Naive thymus-derived CD4-positive, alpha-beta T cell (primary cell): ENCODE measurements around the gene SV2C. TPM values are rescaled to one million over a fixed set of nuclear protein-coding genes. Genes with fewer than 3 reads are reported as not detected.
"Not testable (repeated sequence)": the region's sequence is repeated elsewhere in the genome, so short reads cannot be mapped to it uniquely, and the experiment has no call there.

Source experiments
- ATAC-seq: fragments of 150-1000 bp; cut with Tn5 transposase; 2 replicates; pipeline ENCODE4 v1.10.0; 2021; ENCODE audit warnings: mild to moderate bottlenecking, moderate library complexity
- CTCF ChIA-PET: fragments of 350-600 bp; sonication (Branson Sonifier 250); formaldehyde crosslinking; loops from one replicate; lab custom pipeline; 2021; ENCODE audit warnings: antibody characterized with exemption; lab: Charles Lee
- POLR2A ChIA-PET: fragments of 350-600 bp; sonication (Branson Sonifier 250); formaldehyde crosslinking; loops from one replicate; lab custom pipeline; 2021; ENCODE audit warnings: antibody characterized with exemption, inconsistent platforms; lab: Charles Lee
- DNase-seq, 9 donors: peaks; one replicate each; pipeline versions ENCODE4 v3.0.0 to v3.0.0-alpha.2; 2020 to 2022; ENCODE audit warnings: mixed read lengths in 1 of 9
- H3K27ac ChIP-seq: one replicate; pipeline ENCODE4 v1.7.0; 2013; ENCODE audit warnings: mild to moderate bottlenecking, low read depth, low read length, moderate library complexity
- H3K27me3 ChIP-seq, 2 donors: one replicate each; pipeline ENCODE4 v1.7.0; 2013; ENCODE audit warnings: low read length in 2 of 2, mild to moderate bottlenecking in 2 of 2, moderate library complexity in 2 of 2; ENCODE audit not compliant: control insufficient read depth in 2 of 2, insufficient read depth in 2 of 2
- H3K36me3 ChIP-seq, 3 experiments: 1 replicate in 2 of 3; 2 replicates in 1 of 3; pipeline ENCODE4 v1.7.0; 2013; ENCODE audit warnings: low read length in 3 of 3, mild to moderate bottlenecking in 3 of 3, moderate library complexity in 1 of 3; ENCODE audit not compliant: insufficient read depth in 3 of 3, control insufficient read depth in 2 of 3
- H3K4me1 ChIP-seq, 2 donors: one replicate each; pipeline ENCODE4 v1.7.0; 2013; ENCODE audit warnings: low read length in 2 of 2, mild to moderate bottlenecking in 2 of 2, moderate library complexity in 1 of 2; ENCODE audit not compliant: control insufficient read depth in 2 of 2, insufficient read depth in 2 of 2
- H3K4me3 ChIP-seq: 2 replicates; pipeline ENCODE4 v1.7.0; 2013; ENCODE audit warnings: mild to moderate bottlenecking, low read length
- H3K9me3 ChIP-seq, 3 experiments: 1 replicate in 2 of 3; 2 replicates in 1 of 3; pipeline ENCODE4 v1.7.0; 2013; ENCODE audit warnings: low read length in 3 of 3; ENCODE audit not compliant: control insufficient read depth in 2 of 3
- H3K27ac Mint-ChIP-seq, 9 donors: one replicate each; pipeline ENCODE4 v1.8.0; 2020 to 2022; ENCODE audit warnings: mixed read lengths in 9 of 9, mild to moderate bottlenecking in 8 of 9, moderate library complexity in 5 of 9, inconsistent platforms in 2 of 9
- H3K27me3 Mint-ChIP-seq, 5 donors: one replicate each; pipeline ENCODE4 v1.8.0; 2021 to 2022; ENCODE audit warnings: mixed read lengths in 5 of 5, mild to moderate bottlenecking in 1 of 5
- H3K36me3 Mint-ChIP-seq, 5 donors: one replicate each; pipeline ENCODE4 v1.8.0; 2020 to 2022; ENCODE audit warnings: mixed read lengths in 5 of 5, mild to moderate bottlenecking in 3 of 5, inconsistent platforms in 1 of 5
- H3K4me1 Mint-ChIP-seq, 7 donors: one replicate each; pipeline ENCODE4 v1.8.0; 2020 to 2022; ENCODE audit warnings: mixed read lengths in 7 of 7, mild to moderate bottlenecking in 3 of 7, inconsistent platforms in 1 of 7
- H3K4me3 Mint-ChIP-seq, 10 donors: one replicate each; pipeline ENCODE4 v1.8.0; 2020 to 2022; ENCODE audit warnings: mild to moderate bottlenecking in 10 of 10, mixed read lengths in 10 of 10, moderate library complexity in 6 of 10, inconsistent platforms in 2 of 10
- H3K9me3 Mint-ChIP-seq, 11 donors: one replicate each; pipeline ENCODE4 v1.8.0; 2020 to 2022; ENCODE audit warnings: mixed read lengths in 11 of 11, mild to moderate bottlenecking in 4 of 11, inconsistent platforms in 1 of 11, moderate library complexity in 1 of 11
- intact Hi-C, 2 donors: fragments of 100-400 bp; cut with micrococcal nuclease; formaldehyde crosslinking; loops; one replicate each; pipeline ENCODE4 v1.15.1; 2023
- polyA plus RNA-seq, 2 donors: library from polyadenylated mRNA; unstranded; fragments of 300-500 nt; fragmentation: Illumina TruSeq; gene quantifications; one replicate each; pipeline ENCODE4 v1.2.3, GENCODE V29; 2021
- total RNA-seq, 6 experiments: library from RNA in 5 of 6; stranded (reverse) in 5 of 6; gene quantifications; 1 replicate in 5 of 6; 2 replicates in 1 of 6; pipeline ENCODE4 v1.2.3 and lab custom pipeline; 2021 to 2026

Gene SV2C
- total and polyA plus RNA-seq, 7 experiments from 2014 or later, result not detected

DNA sequence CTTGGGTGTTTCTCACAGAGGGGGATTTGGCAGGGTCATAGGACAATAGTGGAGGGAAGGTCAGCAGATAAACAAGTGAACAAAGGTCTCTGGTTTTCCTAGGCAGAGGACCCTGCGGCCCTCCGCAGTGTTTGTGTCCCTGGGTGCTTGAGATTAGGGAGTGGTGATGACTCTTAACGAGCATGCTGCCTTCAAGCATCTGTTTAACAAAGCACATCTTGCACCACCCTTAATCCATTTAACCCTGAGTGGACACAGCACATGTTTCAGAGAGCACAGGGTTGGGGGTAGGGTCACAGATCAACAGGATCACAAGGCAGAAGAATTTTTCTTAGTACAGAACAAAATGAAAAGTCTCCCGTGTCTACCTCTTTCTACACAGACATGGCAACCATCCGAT, 252.3 kb downstream of the SV2C start:
- not testable (repeated sequence) for H3K27me3 ChIP-seq, H3K36me3 Mint-ChIP-seq, H3K4me3 Mint-ChIP-seq

DNA sequence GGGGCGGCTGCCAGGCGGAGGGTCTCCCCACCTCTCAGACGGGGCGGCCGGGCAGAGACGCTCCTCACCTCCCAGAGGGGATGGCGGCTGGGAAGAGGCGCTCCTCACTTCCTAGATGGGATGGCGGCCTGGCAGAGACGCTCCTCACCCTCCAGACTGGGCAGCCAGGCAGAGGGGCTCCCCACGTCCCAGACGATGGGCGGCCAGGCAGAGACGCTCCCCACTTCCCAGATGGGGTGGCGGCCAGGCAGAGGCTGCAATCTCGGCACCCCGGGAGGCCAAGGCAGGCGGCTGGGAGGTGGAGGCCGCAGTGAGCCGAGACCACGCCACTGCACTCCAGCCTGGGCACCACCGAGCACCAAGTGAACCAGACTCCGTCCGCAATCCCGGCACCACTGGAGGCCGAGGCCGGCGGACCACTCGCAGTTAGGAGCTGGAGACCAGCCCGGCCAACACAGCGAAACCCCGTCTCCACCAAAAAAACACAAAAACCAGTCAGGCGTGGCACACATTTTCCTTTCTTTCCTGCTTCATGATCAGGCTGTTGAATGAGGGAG, 253.1 kb downstream of the SV2C start:
- H3K9me3 Mint-ChIP-seq, H3K27ac ChIP-seq, H3K27me3 Mint-ChIP-seq, POLR2A ChIA-PET, H3K36me3 ChIP-seq, H3K27me3 ChIP-seq, H3K9me3 ChIP-seq, H3K4me3 Mint-ChIP-seq, DNase-seq, H3K4me3 ChIP-seq, ATAC-seq, CTCF ChIA-PET, H3K36me3 Mint-ChIP-seq: not testable (repeated sequence)
- Mint-ChIP-seq H3K4me1 (peaks cover 24 to 38% (median 32%) of the 10 kb centered on the region in 7 donors), H3K27ac (peak overlapping the region in 1 of 9 donors; percentile 25)
- intact Hi-C loops, result loop anchor here (5.0 to 10.0 kb wide), 3 partner anchors 136 to 438 kb away; no protein-coding TSS in a partner anchor
- peaks cover 15 to 26% of the 10 kb centered on the region in 2 donors for H3K4me1 ChIP-seq

More for the DNA sequence above, 252.3 kb downstream of the SV2C start:
- H3K4me1 ChIP-seq, result peaks cover 20 to 33% of the 10 kb centered on the region in 2 donors
- H3K4me3 ChIP-seq, H3K27me3 Mint-ChIP-seq, ATAC-seq, H3K27ac Mint-ChIP-seq, H3K27ac ChIP-seq, DNase-seq, H3K36me3 ChIP-seq, H3K9me3 ChIP-seq, H3K9me3 Mint-ChIP-seq, CTCF ChIA-PET: not testable (repeated sequence)
- POLR2A ChIA-PET, result interaction anchor here (1.2 kb wide), 1 partner anchor 9 kb away, joined by 6 read pairs; no protein-coding TSS in a partner anchor
- H3K4me1 Mint-ChIP-seq, result peaks cover 30 to 43% (median 40%) of the 10 kb centered on the region in 7 donors
- intact Hi-C loops, result loop anchor here (5.0 to 10.0 kb wide), 3 partner anchors 137 to 439 kb away; no protein-coding TSS in a partner anchor

DNA sequence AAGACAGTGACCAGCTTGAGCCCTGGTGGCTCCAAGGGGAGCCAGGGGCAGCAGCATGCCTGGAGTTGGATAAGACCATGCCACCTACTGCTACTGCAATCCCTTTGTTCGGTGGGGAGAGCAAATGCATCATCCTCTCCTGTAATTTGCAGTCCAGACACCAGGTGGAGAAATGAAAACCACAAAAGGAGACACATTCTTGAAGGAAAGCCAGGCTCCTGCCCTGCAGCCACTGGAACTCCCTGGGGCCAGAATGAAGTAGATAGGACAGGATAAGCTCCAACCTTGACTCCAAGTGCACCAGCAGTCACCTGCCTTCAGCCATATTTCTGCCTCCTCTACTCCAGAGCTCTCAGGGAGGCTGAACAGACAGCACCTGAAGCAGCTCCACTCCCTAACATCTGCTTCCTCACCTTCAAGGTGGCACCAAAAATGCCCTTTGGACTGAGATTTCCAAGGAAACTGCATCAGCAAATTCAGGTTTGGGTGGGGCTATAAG, 254.8 kb downstream of the SV2C start:
- Histone ChIP-seq H3K27ac (no peak overlapping the region), H3K9me3 (no peaks in the 10 kb centered on the region), H3K4me1 (peaks cover 8 to 15% of the 10 kb centered on the region in 2 donors), H3K27me3 (no peaks in the 10 kb centered on the region), H3K4me3 (no peak overlapping the region), H3K36me3 (no peaks in the 10 kb centered on the region)
- intact Hi-C loops, result loop anchor here (1.0 to 10.0 kb wide), 8 partner anchors 9 to 437 kb away; no protein-coding TSS in a partner anchor
- H3K27ac Mint-ChIP-seq, result peak overlapping the region in 4 of 9 donors; percentile 10 to 40 (median 22)
- ChIA-PET CTCF (interaction anchor here (0.8 to 1.8 kb wide), 9 partner anchors 8 to 209 kb away, joined by 3 to 7 read pairs (median 5); no protein-coding TSS in a partner anchor), POLR2A (interaction anchor here (0.6 to 1.2 kb wide), 2 partner anchors 64 to 65 kb away, joined by 3 to 5 read pairs; no protein-coding TSS in a partner anchor)
- H3K9me3 Mint-ChIP-seq, result no peaks in the 10 kb centered on the region
- ATAC-seq (peak; percentile 78), DNase-seq (peak in 7 of 9 donors; percentile 44 to 63 (median 55))
- peaks cover 19 to 35% (median 26%) of the 10 kb centered on the region in 7 donors for H3K4me1 Mint-ChIP-seq
- no peaks in the 10 kb centered on the region for H3K27me3 Mint-ChIP-seq
- no peak overlapping the region for H3K4me3 Mint-ChIP-seq
- H3K36me3 Mint-ChIP-seq, result peaks cover 0 to 3% (median 0%) of the 10 kb centered on the region in 5 donors

DNA sequence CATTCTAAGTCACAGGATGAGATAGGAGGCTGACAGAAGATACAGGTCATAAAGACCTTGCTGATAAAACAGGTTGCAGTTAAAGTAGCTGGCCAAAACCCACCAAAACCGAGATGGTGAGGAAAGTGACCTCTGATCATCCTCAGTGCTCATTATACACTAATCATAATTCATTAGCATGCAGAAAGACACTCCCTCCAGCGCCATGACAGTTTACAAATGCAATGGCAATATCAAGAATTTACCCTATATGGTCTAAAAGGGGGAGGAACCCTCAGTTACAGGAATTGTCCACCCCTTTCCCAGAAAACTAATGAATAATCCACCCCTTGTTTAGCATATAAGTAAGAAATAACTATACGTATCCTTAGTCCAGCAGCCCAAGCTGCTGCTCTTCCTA, 256.7 kb downstream of the SV2C start:
- ChIA-PET CTCF (interaction anchor here (3.0 kb wide), 1 partner anchor 204 kb away, joined by 9 read pairs; no protein-coding TSS in a partner anchor), POLR2A (interaction anchor here (1.0 kb wide), 1 partner anchor 14 kb away, joined by 3 read pairs; no protein-coding TSS in a partner anchor)
- H3K9me3 ChIP-seq, result no peaks in the 10 kb centered on the region
- Mint-ChIP-seq H3K36me3 (peaks cover 0 to 2% (median 0%) of the 10 kb centered on the region in 5 donors), H3K4me1 (peaks cover 11 to 32% (median 22%) of the 10 kb centered on the region in 7 donors), H3K4me3 (no peak overlapping the region), H3K27ac (no peak overlapping the region), H3K9me3 (no peaks in the 10 kb centered on the region), H3K27me3 (no peaks in the 10 kb centered on the region)
- no peak overlapping the region for H3K27ac ChIP-seq
- intact Hi-C loops, result loop anchor here (5.0 to 10.0 kb wide), 3 partner anchors 132 to 435 kb away; no protein-coding TSS in a partner anchor
- ATAC-seq, result no peak
- peaks cover 8 to 15% of the 10 kb centered on the region in 2 donors for H3K4me1 ChIP-seq
- no peak overlapping the region for H3K4me3 ChIP-seq
- no peak for DNase-seq
- H3K36me3 ChIP-seq, result no peaks in the 10 kb centered on the region
- no peaks in the 10 kb centered on the region for H3K27me3 ChIP-seq

DNA sequence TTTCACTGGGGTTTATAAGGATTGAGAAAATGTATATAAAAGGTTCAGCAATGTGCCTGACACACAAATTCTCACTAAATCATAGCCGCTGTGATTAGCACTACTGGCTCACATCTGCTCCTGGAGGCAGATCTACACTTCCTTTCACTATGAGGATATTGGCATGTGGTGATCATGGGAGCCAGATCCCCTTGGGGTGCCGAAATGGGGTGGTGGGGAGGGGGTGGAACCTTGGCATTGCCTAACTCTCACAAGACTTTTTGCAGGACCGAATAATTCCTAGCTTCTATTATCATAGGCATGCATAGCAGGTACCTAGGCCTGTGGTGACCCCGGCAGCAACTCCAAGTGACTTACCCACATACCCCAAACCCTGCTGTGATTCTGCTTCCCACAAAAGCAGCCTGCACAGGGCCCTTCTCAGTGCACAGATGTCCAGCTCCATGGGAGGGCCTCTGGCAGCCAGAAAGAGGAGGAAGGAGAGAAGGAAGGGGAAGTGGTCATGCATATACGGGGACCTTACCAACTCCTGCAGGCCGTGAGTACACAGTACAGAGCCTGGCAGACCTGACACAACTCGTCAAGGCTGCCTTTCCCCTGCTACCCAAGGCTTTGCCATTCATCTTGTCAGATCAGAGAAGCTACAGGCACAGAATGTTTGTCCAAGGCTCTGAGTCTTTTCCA, 258.6 kb downstream of the SV2C start:
- Mint-ChIP-seq H3K27me3 (no peaks in the 10 kb centered on the region), H3K27ac (peak overlapping the region in 3 of 9 donors; percentile 28 to 73 (median 41)), H3K4me1 (peaks cover 11 to 37% (median 22%) of the 10 kb centered on the region in 7 donors), H3K9me3 (no peaks in the 10 kb centered on the region), H3K36me3 (no peaks in the 10 kb centered on the region), H3K4me3 (no peak overlapping the region)
- no peak for DNase-seq
- no peaks in the 10 kb centered on the region for H3K9me3 ChIP-seq
- ChIA-PET CTCF (interaction anchor here (3.0 kb wide), 1 partner anchor 202 kb away, joined by 9 read pairs; no protein-coding TSS in a partner anchor), POLR2A (interaction anchor here (0.7 to 2.1 kb wide), 4 partner anchors 10 to 204 kb away, joined by 3 to 5 read pairs (median 4); no protein-coding TSS in a partner anchor)
- peak; percentile 70 for ATAC-seq
- no peak overlapping the region for H3K27ac ChIP-seq
- intact Hi-C loops, result no loop called here
- no peak overlapping the region for H3K4me3 ChIP-seq
- no peaks in the 10 kb centered on the region for H3K36me3 ChIP-seq
- no peaks in the 10 kb centered on the region for H3K27me3 ChIP-seq
- peaks cover 8 to 15% of the 10 kb centered on the region in 2 donors for H3K4me1 ChIP-seq

DNA sequence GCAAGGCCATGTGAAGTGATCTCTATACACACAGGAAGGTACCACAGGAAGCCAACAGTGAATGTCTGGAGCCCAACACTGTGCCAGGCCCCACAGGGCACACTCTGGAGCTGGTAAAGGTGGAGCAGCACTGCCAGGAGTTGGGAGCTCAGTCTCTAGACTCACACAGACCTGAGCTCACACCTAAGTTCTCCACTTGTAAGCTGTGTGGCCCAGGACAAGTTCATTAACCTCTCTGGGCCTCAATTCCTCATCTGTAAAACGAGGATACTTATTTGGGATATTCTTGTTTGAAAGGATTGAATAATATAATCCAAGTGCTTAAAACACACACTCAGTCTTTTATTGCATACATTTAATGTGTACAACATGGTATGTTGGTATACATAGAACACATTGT, 259.3 kb downstream of the SV2C start:
- Mint-ChIP-seq H3K36me3 (no peaks in the 10 kb centered on the region), H3K9me3 (no peaks in the 10 kb centered on the region), H3K4me1 (peaks cover 12 to 34% (median 20%) of the 10 kb centered on the region in 7 donors), H3K27me3 (no peaks in the 10 kb centered on the region), H3K27ac (peak overlapping the region in 1 of 9 donors; percentile 41), H3K4me3 (no peak overlapping the region)
- no peak overlapping the region for H3K27ac ChIP-seq
- ChIA-PET POLR2A (interaction anchor here (0.5 to 2.1 kb wide), 3 partner anchors 10 to 200 kb away, joined by 3 to 5 read pairs (median 5); no protein-coding TSS in a partner anchor), CTCF (no interaction called here)
- no peaks in the 10 kb centered on the region for H3K27me3 ChIP-seq
- no peak for DNase-seq
- H3K4me3 ChIP-seq, result no peak overlapping the region
- intact Hi-C loops, result no loop called here
- ATAC-seq, result no peak
- H3K36me3 ChIP-seq, result no peaks in the 10 kb centered on the region
- H3K4me1 ChIP-seq, result peaks cover 8 to 14% of the 10 kb centered on the region in 2 donors
- no peaks in the 10 kb centered on the region for H3K9me3 ChIP-seq
